Endodermal cell (in vitro differentiated cells): ENCODE data around the gene BLCAP. TPM values are rescaled to one million over a fixed set of nuclear protein-coding genes. Genes with fewer than 3 reads are reported as not detected.

ENCODE experiments used
- DNase-seq: peaks from one replicate; pipeline ENCODE4 v3.0.0-alpha.2; 2017
- H3K27ac ChIP-seq: 2 replicates; pipeline ENCODE4 v1.5.1; 2013; ENCODE audit warnings: mild to moderate bottlenecking, low read depth, low read length, moderate library complexity
- H3K27me3 ChIP-seq: 2 replicates; pipeline ENCODE4 v1.6.1; 2013; ENCODE audit warnings: mild to moderate bottlenecking, low read length, moderate library complexity; ENCODE audit not compliant: insufficient read depth, control insufficient read depth, poor library complexity, severe bottlenecking
- H3K36me3 ChIP-seq: 2 replicates; pipeline ENCODE4 v1.7.0; 2013; ENCODE audit warnings: mild to moderate bottlenecking, low read length, moderate library complexity; ENCODE audit not compliant: control insufficient read depth, insufficient read depth
- H3K4me1 ChIP-seq: one replicate; pipeline ENCODE4 v1.7.0; 2013; ENCODE audit warnings: low read length; ENCODE audit not compliant: control insufficient read depth, insufficient read depth
- H3K4me3 ChIP-seq: 2 replicates; pipeline ENCODE4 v1.5.1; 2013; ENCODE audit warnings: mild to moderate bottlenecking, low read length, moderate library complexity
- H3K9ac ChIP-seq: 2 replicates; pipeline ENCODE4 v1.6.1; 2013; ENCODE audit warnings: mild to moderate bottlenecking, low read length, moderate library complexity; ENCODE audit not compliant: poor library complexity, severe bottlenecking; ENCODE audit errors: extremely low read depth
- H3K9me3 ChIP-seq: 2 replicates; pipeline ENCODE4 v1.6.1; 2013; ENCODE audit warnings: mild to moderate bottlenecking, low read length, moderate library complexity; ENCODE audit not compliant: control insufficient read depth
- H3K27ac Mint-ChIP-seq: 2 replicates; pipeline ENCODE4 v1.8.0; 2020; ENCODE audit warnings: mixed read lengths
- H3K27me3 Mint-ChIP-seq: 2 replicates; pipeline ENCODE4 v1.8.0; 2021; ENCODE audit warnings: mild to moderate bottlenecking, mixed read lengths; ENCODE audit not compliant: insufficient read depth
- H3K36me3 Mint-ChIP-seq: 2 replicates; pipeline ENCODE4 v1.8.0; 2020; ENCODE audit warnings: low read depth, mixed read lengths
- H3K4me1 Mint-ChIP-seq: 2 replicates; pipeline ENCODE4 v1.8.0; 2020; ENCODE audit warnings: mixed read lengths
- H3K4me3 Mint-ChIP-seq: 2 replicates; pipeline ENCODE4 v1.8.0; 2020; ENCODE audit warnings: mild to moderate bottlenecking, moderate library complexity, mixed read lengths
- H3K9me3 Mint-ChIP-seq: 2 replicates; pipeline ENCODE4 v1.8.0; 2020; ENCODE audit warnings: mild to moderate bottlenecking, mixed read lengths
- CTCF ChIP-seq: fragments of 200-600 bp; sonication (generic); conservative IDR thresholded peaks from 2 replicates; pipeline ENCODE4 v1.5.0; 2021; ENCODE audit warnings: antibody characterized with exemption, mild to moderate bottlenecking
- WGBS, 2 experiments: methylation state at CpG; one replicate each; pipeline versions ENCODE4 v1.1.5 to v1.1.7; 2013; ENCODE audit warnings: missing lambda C conversion rate in 2 of 2, mixed read lengths in 1 of 2; ENCODE audit not compliant: insufficient coverage in 1 of 2, insufficient read length in 1 of 2; 5-methylcytosine and 5-hydroxymethylcytosine counted together
- total RNA-seq, 2 donors: library from RNA; stranded (reverse); fragmentation: NEBNext Ultra II Directional in 1 of 2; extraction: Animal tissue kit (Norgen Biotek cat#: 25700) in 1 of 2; gene quantifications; 2 replicates in 1 of 2; 3 replicates in 1 of 2; pipeline ENCODE4 v1.2.1, GENCODE V29; 2021

BLCAP gene
- total RNA-seq, 2 donors from 2014 or later, result 32.5 to 56.5 TPM

- 88 to 95% methylated on average over 8 to 9 of the region's 9 CpGs for WGBS, 2 experiments
- no peaks in the 10 kb centered on the region for H3K36me3 Mint-ChIP-seq
- H3K9me3 Mint-ChIP-seq, result peaks cover 8% of the 10 kb centered on the region
- Histone ChIP-seq H3K9me3 (peaks cover 16% of the 10 kb centered on the region), H3K27me3 (no peaks in the 10 kb centered on the region), H3K36me3 (no peaks in the 10 kb centered on the region), H3K27ac (no peak overlapping the region), H3K4me1 (no peaks in the 10 kb centered on the region), H3K4me3 (no peak overlapping the region), H3K9ac (no peak overlapping the region)
- H3K27ac Mint-ChIP-seq, result no peak overlapping the region
- TF ChIP-seq CTCF, result no peak
- DNase-seq, result no peak
- no peaks in the 10 kb centered on the region for H3K4me1 Mint-ChIP-seq
- no peaks in the 10 kb centered on the region for H3K27me3 Mint-ChIP-seq
- no peak overlapping the region for H3K4me3 Mint-ChIP-seq
Observed at GRCh38 chr20:37479925-37480691, 47.6 kb downstream of the BLCAP start.

GRCh38 chr20:37479266-37479665, 48.4 kb downstream of the BLCAP start:
- Histone ChIP-seq H3K4me1 (no peaks in the 10 kb centered on the region), H3K9ac (no peak overlapping the region), H3K27ac (no peak overlapping the region), H3K9me3 (peaks cover 16% of the 10 kb centered on the region), H3K27me3 (no peaks in the 10 kb centered on the region), H3K36me3 (no peaks in the 10 kb centered on the region), H3K4me3 (no peak overlapping the region)
- Mint-ChIP-seq H3K9me3 (peaks cover 8% of the 10 kb centered on the region), H3K4me1 (no peaks in the 10 kb centered on the region), H3K27ac (no peak overlapping the region), H3K4me3 (no peak overlapping the region), H3K27me3 (no peaks in the 10 kb centered on the region), H3K36me3 (no peaks in the 10 kb centered on the region)
- DNase-seq, result no peak
- 91 to 96% methylated on average over 5 to 6 of the region's 6 CpGs for WGBS, 2 experiments
- TF ChIP-seq CTCF, result no peak

DNA sequence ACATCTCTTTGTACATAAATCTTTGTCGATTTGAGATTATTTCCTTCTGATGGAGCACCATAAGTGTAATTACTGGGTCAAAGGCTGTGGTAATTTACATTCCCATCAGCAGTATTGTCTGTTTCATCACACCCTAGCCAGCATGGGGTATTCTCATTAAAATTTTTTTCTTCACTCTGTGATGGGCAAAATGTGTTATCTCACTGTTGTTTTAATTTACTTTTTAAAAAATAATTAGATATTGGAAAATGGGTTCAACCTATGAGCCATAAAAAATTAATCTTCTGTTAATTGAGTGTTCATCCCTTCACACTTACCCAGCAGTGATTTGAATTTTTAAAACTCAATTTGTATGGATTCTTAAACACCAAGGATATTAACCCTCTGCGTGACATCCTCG, 50.6 kb downstream of the BLCAP start:
- Histone ChIP-seq H3K27me3 (no peaks in the 10 kb centered on the region), H3K4me1 (no peaks in the 10 kb centered on the region), H3K27ac (no peak overlapping the region), H3K4me3 (no peak overlapping the region), H3K9ac (no peak overlapping the region), H3K9me3 (peaks cover 7% of the 10 kb centered on the region), H3K36me3 (no peaks in the 10 kb centered on the region)
- WGBS, 2 experiments, result 95 to 100% methylated on average over 1 to 3 of the region's 3 CpGs
- Mint-ChIP-seq H3K4me1 (no peaks in the 10 kb centered on the region), H3K9me3 (peaks cover 4% of the 10 kb centered on the region), H3K27ac (no peak overlapping the region), H3K4me3 (no peak overlapping the region), H3K27me3 (no peaks in the 10 kb centered on the region), H3K36me3 (no peaks in the 10 kb centered on the region)
- TF ChIP-seq CTCF, result no peak
- no peak for DNase-seq
